K562 (cell line): ENCODE results near the gene ILF3. TPM values are rescaled to one million over a fixed set of nuclear protein-coding genes. Genes with fewer than 3 reads are reported as not detected.

Experiments
- CTCF ChIP-seq, 3 experiments: IDR thresholded peaks in 2 of 3; conservative IDR thresholded peaks in 1 of 3; 2 replicates each; pipeline ENCODE4 v1.5.1; 2011 to 2012; ENCODE audit warnings: low read length in 3 of 3, mild to moderate bottlenecking in 3 of 3, control low read depth in 2 of 3, improper control_type of control experiment in 1 of 3, inconsistent platforms in 1 of 3, low read depth in 1 of 3, mixed read lengths in 1 of 3, moderate library complexity in 1 of 3; ENCODE audit not compliant: insufficient read depth in 2 of 3
- DNMT1 ChIP-seq: fragments of 450-650 bp; IDR thresholded peaks from 2 replicates; pipeline ENCODE4 v1.6.1; 2016; ENCODE audit warnings: antibody characterized with exemption, mild to moderate bottlenecking
- GTF2F1 ChIP-seq: IDR thresholded peaks from 2 replicates; pipeline ENCODE4 v1.6.1; 2011; ENCODE audit warnings: low read depth, low read length, improper control_type of control experiment
- NFIX ChIP-seq: fragments of 250-450 bp; sonication (Bioruptor Pico); IDR thresholded peaks from 2 replicates; pipeline ENCODE4 v1.4.0; 2020; ENCODE audit warnings: low read depth, mild to moderate bottlenecking, moderate library complexity
- NKRF ChIP-seq: fragments of 450-650 bp; IDR thresholded peaks from 2 replicates; pipeline ENCODE4 v1.6.1; 2016; ENCODE audit warnings: borderline replicate concordance
- NR2C2 ChIP-seq, 2 experiments: fragments of 200-800 bp in 1 of 2; sonication (Bioruptor generic) in 1 of 2; sonication (generic) in 1 of 2; formaldehyde crosslinking in 1 of 2; IDR thresholded peaks; 2 replicates each; pipeline versions ENCODE4 v1.6.1 to v1.8.0; 2016 to 2022; ENCODE audit warnings: mild to moderate bottlenecking in 1 of 2, missing compliant biosample characterization in 1 of 2, missing genetic modification characterization in 1 of 2, missing genetic modification reagents in 1 of 2
- POLR2G ChIP-seq: fragments of 200-400 bp; formaldehyde crosslinking; IDR thresholded peaks from 2 replicates; pipeline ENCODE4 v1.6.1; 2017; ENCODE audit warnings: low read depth, mild to moderate bottlenecking, antibody characterized with exemption, low read length, moderate library complexity
- POLR2H ChIP-seq: IDR thresholded peaks from 2 replicates; pipeline ENCODE4 v1.6.1; 2016; ENCODE audit warnings: missing genetic modification characterization, low read depth, mild to moderate bottlenecking, control low read depth, missing compliant biosample characterization, moderate library complexity
- RBFOX2 ChIP-seq: fragments of 200-400 bp; formaldehyde crosslinking; IDR thresholded peaks from 2 replicates; pipeline ENCODE4 v1.6.1; 2017; ENCODE audit warnings: low read depth, mild to moderate bottlenecking, low read length, moderate library complexity
- SMARCA5 ChIP-seq: fragments of 450-650 bp; IDR thresholded peaks from 2 replicates; pipeline ENCODE4 v1.6.1; 2016
- SMARCC2 ChIP-seq: fragments of 450-650 bp; IDR thresholded peaks from 2 replicates; pipeline ENCODE4 v1.6.1; 2017; ENCODE audit warnings: antibody characterized with exemption, moderate library complexity, mild to moderate bottlenecking, low read depth
- STAG1 ChIP-seq: sonication (generic); formaldehyde crosslinking; IDR thresholded peaks from 2 replicates; pipeline ENCODE4 v1.5.0; 2020; ENCODE audit warnings: missing genetic modification reagents, borderline replicate concordance
- ZNF274 ChIP-seq: IDR thresholded peaks from 2 replicates; pipeline ENCODE4 v1.6.1; 2011; ENCODE audit warnings: low read depth, mild to moderate bottlenecking, low read length, moderate library complexity, borderline replicate concordance
- ZNF668 ChIP-seq: fragments of 250-450 bp; sonication (Bioruptor Pico); IDR thresholded peaks from 2 replicates; pipeline ENCODE4 v1.8.0; 2022; ENCODE audit warnings: mild to moderate bottlenecking, inconsistent platforms
- polyA plus RNA-seq, 8 experiments: library from polyadenylated mRNA; depleted of rRNA in 4 of 8; stranded (reverse) in 5 of 8; unstranded in 3 of 8; fragments of >200 nt; fragmentation: Nextera tagmentation in 2 of 8; fragmentation: Illumina TruSeq in 1 of 8; extraction: Ambion mirVana in 2 of 8; extraction: Trizol in 1 of 8; gene quantifications; 2 replicates each; pipeline versions ENCODE4 v1.2.1 to v1.2.3, GENCODE V29; 2011 to 2014; ENCODE audit warnings: inconsistent platforms in 1 of 8, missing spikeins in 1 of 8
- total RNA-seq, 7 experiments: library from RNA; depleted of rRNA in 6 of 7; stranded (reverse); fragments of >200 nt in 6 of 7; fragmentation: Illumina TruSeq in 2 of 7; extraction: Trizol in 2 of 7; gene quantifications; 2 replicates each; pipeline versions ENCODE4 v1.2.1 to v1.2.3, GENCODE V29; 2011 to 2021; ENCODE audit warnings: low replicate concordance in 1 of 7
- TF ChIP-seq, protein P1 (sequence below): sonication (generic); formaldehyde crosslinking; IDR thresholded peaks from 2 replicates; pipeline ENCODE4 v1.8.1; 2023; ENCODE audit warnings: missing genetic modification reagents, mild to moderate bottlenecking, borderline replicate concordance

ILF3 gene
- total and polyA plus RNA-seq, 9 of the 15 experiments (the other 6 are each of a cell fraction or from before 2014, with no cell fraction given), result 26.0 to 453 (median 175) TPM

GRCh38 chr19:10655457-10656312 is 1.5 kb downstream of the ILF3 start (continued):
- TF ChIP-seq RBFOX2, result peak; percentile 74
- TF ChIP-seq NR2C2 (CRISPR knock-in tag; IDR thresholded peaks at IDR 0.05), result peak; percentile 59
- no peak for TF ChIP-seq NR2C2 (tag; IDR thresholded peaks at IDR 0.05)
- peak; percentile 44 for TF ChIP-seq POLR2G
- no peak for TF ChIP-seq ZNF668 (CRISPR knock-in tag)
- no peak for TF ChIP-seq GTF2F1
- TF ChIP-seq CTCF (IDR thresholded peaks at IDR 0.05 in 2 of 3, conservative IDR thresholded peaks at IDR 0.05 in 1 of 3; ENCODE audit: insufficient read depth in 2 of 3, low read depth in 1 of 3, low read length in 3 of 3), result peak; percentile 20 to 44 (median 29); a peak in 2 of 6 replicates
- no peak for TF ChIP-seq POLR2H (tag)
- no peak for TF ChIP-seq STAG1
- TF ChIP-seq NFIX (CRISPR knock-in tag), result no peak
- TF ChIP-seq ZNF274, result no peak
- TF ChIP-seq NKRF, result peak; percentile 38; the same call in 1 of the 2 replicates
- no peak for TF ChIP-seq DNMT1
- TF ChIP-seq SMARCC2, result peak; percentile 31; the same call in 1 of the 2 replicates
- TF ChIP-seq, protein P1, sequence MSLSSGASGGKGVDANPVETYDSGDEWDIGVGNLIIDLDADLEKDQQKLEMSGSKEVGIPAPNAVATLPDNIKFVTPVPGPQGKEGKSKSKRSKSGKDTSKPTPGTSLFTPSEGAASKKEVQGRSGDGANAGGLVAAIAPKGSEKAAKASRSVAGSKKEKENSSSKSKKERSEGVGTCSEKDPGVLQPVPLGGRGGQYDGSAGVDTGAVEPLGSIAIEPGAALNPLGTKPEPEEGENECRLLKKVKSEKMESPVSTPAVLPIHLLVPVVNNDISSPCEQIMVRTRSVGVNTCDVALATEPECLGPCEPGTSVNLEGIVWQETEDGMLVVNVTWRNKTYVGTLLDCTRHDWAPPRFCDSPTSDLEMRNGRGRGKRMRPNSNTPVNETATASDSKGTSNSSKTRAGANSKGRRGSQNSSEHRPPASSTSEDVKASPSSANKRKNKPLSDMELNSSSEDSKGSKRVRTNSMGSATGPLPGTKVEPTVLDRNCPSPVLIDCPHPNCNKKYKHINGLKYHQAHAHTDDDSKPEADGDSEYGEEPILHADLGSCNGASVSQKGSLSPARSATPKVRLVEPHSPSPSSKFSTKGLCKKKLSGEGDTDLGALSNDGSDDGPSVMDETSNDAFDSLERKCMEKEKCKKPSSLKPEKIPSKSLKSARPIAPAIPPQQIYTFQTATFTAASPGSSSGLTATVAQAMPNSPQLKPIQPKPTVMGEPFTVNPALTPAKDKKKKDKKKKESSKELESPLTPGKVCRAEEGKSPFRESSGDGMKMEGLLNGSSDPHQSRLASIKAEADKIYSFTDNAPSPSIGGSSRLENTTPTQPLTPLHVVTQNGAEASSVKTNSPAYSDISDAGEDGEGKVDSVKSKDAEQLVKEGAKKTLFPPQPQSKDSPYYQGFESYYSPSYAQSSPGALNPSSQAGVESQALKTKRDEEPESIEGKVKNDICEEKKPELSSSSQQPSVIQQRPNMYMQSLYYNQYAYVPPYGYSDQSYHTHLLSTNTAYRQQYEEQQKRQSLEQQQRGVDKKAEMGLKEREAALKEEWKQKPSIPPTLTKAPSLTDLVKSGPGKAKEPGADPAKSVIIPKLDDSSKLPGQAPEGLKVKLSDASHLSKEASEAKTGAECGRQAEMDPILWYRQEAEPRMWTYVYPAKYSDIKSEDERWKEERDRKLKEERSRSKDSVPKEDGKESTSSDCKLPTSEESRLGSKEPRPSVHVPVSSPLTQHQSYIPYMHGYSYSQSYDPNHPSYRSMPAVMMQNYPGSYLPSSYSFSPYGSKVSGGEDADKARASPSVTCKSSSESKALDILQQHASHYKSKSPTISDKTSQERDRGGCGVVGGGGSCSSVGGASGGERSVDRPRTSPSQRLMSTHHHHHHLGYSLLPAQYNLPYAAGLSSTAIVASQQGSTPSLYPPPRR (CRISPR knock-in tag), result 0 out of 2 replicates have a peak, but pooled peaks have one; percentile 22
- no peak for TF ChIP-seq SMARCA5
